ENCODE measurements around the gene CHMP5.
A peak's percentile ranks its signal among the peaks of the same experiment; 100 is the strongest.

The CHMP5 gene

GRCh38 chr9:33290247-33291030, 25.6 kb downstream of the CHMP5 start, which contains the start of gene NFX1:
Gene NFX1 (plus strand): TSS chr9:33290516. CDS start chr9:33290573, 57 bp downstream.
- Histone ChIP-seq H3K79me1 (replicated peaks; ENCODE audit: low read length, poor library complexity, severe bottlenecking) (peaks cover 14% of the 10 kb centered on the region), H3K9me3 (ENCODE audit: control insufficient read depth, low read length) (no peaks in the 10 kb centered on the region), H3K4me3 (ENCODE audit: insufficient read depth in 1 of 2, low read depth in 1 of 2, low read length in 2 of 2) (peak within 1 kb of the TSS; percentile 87 to 97), H2BK12ac (ENCODE audit: low read length in 2 of 2) (peak within 1 kb of the TSS; percentile 79 to 87), H3K18ac (ENCODE audit: low read depth in 1 of 2, low read length in 2 of 2) (peak within 1 kb of the TSS; percentile 93 to 99), H3K4me2 (ENCODE audit: low read length, poor library complexity, severe bottlenecking) (peak within 1 kb of the TSS; percentile 89), H2BK120ac (ENCODE audit: low read depth, low read length) (peak within 1 kb of the TSS; percentile 75), H2AFZ (ENCODE audit: low read depth, low read length) (peak within 1 kb of the TSS; percentile 75), H3K23ac (ENCODE audit: low read length in 2 of 2) (peak within 1 kb of the TSS; percentile 86 to 94), H3K4me1 (ENCODE audit: control insufficient read depth, insufficient read depth, low read depth, low read length) (peaks cover 9% of the 10 kb centered on the region), H3K27ac (ENCODE audit: low read length, poor library complexity, severe bottlenecking) (peak within 1 kb of the TSS; percentile 97), H2BK15ac (ENCODE audit: low read depth, poor library complexity, severe bottlenecking) (peak within 1 kb of the TSS; percentile 40), H3K36me3 (ENCODE audit: control insufficient read depth in 1 of 2, insufficient read depth in 2 of 2, low read depth in 1 of 2, low read length in 2 of 2) (peaks cover 10 to 44% of the 10 kb centered on the region in 2 experiments), H2BK5ac (ENCODE audit: low read depth, low read length, poor library complexity, severe bottlenecking) (peak within 1 kb of the TSS; percentile 83), H2AK5ac (ENCODE audit: low read length, severe bottlenecking) (peak within 1 kb of the TSS; percentile 77), H3K27me3 (ENCODE audit: control insufficient read depth in 1 of 2, insufficient read depth in 1 of 2, low read length in 2 of 2) (no peaks in the 10 kb centered on the region), H4K8ac (ENCODE audit: low read length) (peak within 1 kb of the TSS; percentile 99), H3K4ac (ENCODE audit: low read depth in 1 of 2, low read length in 2 of 2) (peak within 1 kb of the TSS; percentile 94 to 98), H3K9ac (ENCODE audit: low read length) (peak within 1 kb of the TSS; percentile 100), H4K91ac (ENCODE audit: low read length) (peak within 1 kb of the TSS; percentile 87), H3K14ac (ENCODE audit: low read length in 2 of 2) (peak within 1 kb of the TSS in 1 of 2 experiments; percentile 98)
- peak; percentile 99 for DNase-seq
- under 1% methylated on average over 62 of the region's 63 CpGs for WGBS

GRCh38 chr9:33291031-33291397, 26.2 kb downstream of the CHMP5 start:
- Histone ChIP-seq H3K23ac (ENCODE audit: low read length in 2 of 2) (peak overlapping the region in 1 of 2 experiments; percentile 86), H3K4ac (ENCODE audit: low read depth in 1 of 2, low read length in 2 of 2) (peak overlapping the region; percentile 94 to 98), H2BK120ac (ENCODE audit: low read depth, low read length) (no peak overlapping the region), H4K8ac (ENCODE audit: low read length) (peak overlapping the region; percentile 99), H2BK12ac (ENCODE audit: low read length in 2 of 2) (peak overlapping the region in 1 of 2 experiments; percentile 79), H3K4me1 (ENCODE audit: control insufficient read depth, insufficient read depth, low read depth, low read length) (peaks cover 9% of the 10 kb centered on the region), H3K14ac (ENCODE audit: low read length in 2 of 2) (peak overlapping the region in 1 of 2 experiments; percentile 98), H3K9me3 (ENCODE audit: control insufficient read depth, low read length) (no peaks in the 10 kb centered on the region), H2AFZ (ENCODE audit: low read depth, low read length) (peak overlapping the region; percentile 75), H3K18ac (ENCODE audit: low read depth in 1 of 2, low read length in 2 of 2) (peak overlapping the region; percentile 93 to 99), H3K4me3 (ENCODE audit: insufficient read depth in 1 of 2, low read depth in 1 of 2, low read length in 2 of 2) (peak overlapping the region; percentile 87 to 97), H3K79me1 (replicated peaks; ENCODE audit: low read length, poor library complexity, severe bottlenecking) (peaks cover 14% of the 10 kb centered on the region), H2BK15ac (ENCODE audit: low read depth, poor library complexity, severe bottlenecking) (peak overlapping the region; percentile 26), H2BK5ac (ENCODE audit: low read depth, low read length, poor library complexity, severe bottlenecking) (no peak overlapping the region), H3K9ac (ENCODE audit: low read length) (peak overlapping the region; percentile 100), H3K27me3 (ENCODE audit: control insufficient read depth in 1 of 2, insufficient read depth in 1 of 2, low read length in 2 of 2) (no peaks in the 10 kb centered on the region), H3K27ac (ENCODE audit: low read length, poor library complexity, severe bottlenecking) (peak overlapping the region; percentile 97), H2AK5ac (ENCODE audit: low read length, severe bottlenecking) (peak overlapping the region; percentile 77), H4K91ac (ENCODE audit: low read length) (peak overlapping the region; percentile 87), H3K36me3 (ENCODE audit: control insufficient read depth in 1 of 2, insufficient read depth in 2 of 2, low read depth in 1 of 2, low read length in 2 of 2) (peaks cover 14 to 46% of the 10 kb centered on the region in 2 experiments), H3K4me2 (ENCODE audit: low read length, poor library complexity, severe bottlenecking) (peak overlapping the region; percentile 89)
- DNase-seq = no peak
- 4% methylated on average over 4 of the region's 7 CpGs for WGBS

GRCh38 chr9:33291901-33292300, 27.1 kb downstream of the CHMP5 start:
- H2AFZ ChIP-seq (ENCODE audit: low read depth, low read length) = no peak overlapping the region
- H3K4ac ChIP-seq (ENCODE audit: low read depth in 1 of 2, low read length in 2 of 2) = no peak overlapping the region
- no peaks in the 10 kb centered on the region for H3K27me3 ChIP-seq (ENCODE audit: control insufficient read depth in 1 of 2, insufficient read depth in 1 of 2, low read length in 2 of 2)
- H4K8ac ChIP-seq (ENCODE audit: low read length) = no peak overlapping the region
- no peaks in the 10 kb centered on the region for H3K9me3 ChIP-seq (ENCODE audit: control insufficient read depth, low read length)
- peak overlapping the region in 1 of 2 experiments; percentile 39 for H3K4me3 ChIP-seq (ENCODE audit: insufficient read depth in 1 of 2, low read depth in 1 of 2, low read length in 2 of 2)
- H4K91ac ChIP-seq (ENCODE audit: low read length) = no peak overlapping the region
- H3K23ac ChIP-seq (ENCODE audit: low read length in 2 of 2) = no peak overlapping the region
- H3K79me1 ChIP-seq (replicated peaks; ENCODE audit: low read length, poor library complexity, severe bottlenecking) = peaks cover 14% of the 10 kb centered on the region
- peaks cover 9% of the 10 kb centered on the region for H3K4me1 ChIP-seq (ENCODE audit: control insufficient read depth, insufficient read depth, low read depth, low read length)
- no peak overlapping the region for H3K27ac ChIP-seq (ENCODE audit: low read length, poor library complexity, severe bottlenecking)
- H3K9ac ChIP-seq (ENCODE audit: low read length) = peak overlapping the region; percentile 22
- H2AK5ac ChIP-seq (ENCODE audit: low read length, severe bottlenecking) = no peak overlapping the region
- H2BK120ac ChIP-seq (ENCODE audit: low read depth, low read length) = no peak overlapping the region
- H3K4me2 ChIP-seq (ENCODE audit: low read length, poor library complexity, severe bottlenecking) = no peak overlapping the region
- peaks cover 14 to 52% of the 10 kb centered on the region in 2 experiments for H3K36me3 ChIP-seq (ENCODE audit: control insufficient read depth in 1 of 2, insufficient read depth in 2 of 2, low read depth in 1 of 2, low read length in 2 of 2)
- no peak for DNase-seq
- H3K14ac ChIP-seq (ENCODE audit: low read length in 2 of 2) = no peak overlapping the region
- H2BK5ac ChIP-seq (ENCODE audit: low read depth, low read length, poor library complexity, severe bottlenecking) = no peak overlapping the region
- H3K18ac ChIP-seq (ENCODE audit: low read depth in 1 of 2, low read length in 2 of 2) = no peak overlapping the region
- no peak overlapping the region for H2BK15ac ChIP-seq (ENCODE audit: low read depth, poor library complexity, severe bottlenecking)
- WGBS = 86% methylated on average over 5 of the region's 5 CpGs
- H2BK12ac ChIP-seq (ENCODE audit: low read length in 2 of 2) = no peak overlapping the region

- Histone ChIP-seq H3K27ac (ENCODE audit: low read length, poor library complexity, severe bottlenecking) (no peak overlapping the region), H2BK120ac (ENCODE audit: low read depth, low read length) (no peak overlapping the region), H3K23ac (ENCODE audit: low read length in 2 of 2) (no peak overlapping the region), H2AFZ (ENCODE audit: low read depth, low read length) (no peak overlapping the region), H2BK5ac (ENCODE audit: low read depth, low read length, poor library complexity, severe bottlenecking) (no peak overlapping the region), H4K8ac (ENCODE audit: low read length) (no peak overlapping the region), H3K9me3 (ENCODE audit: control insufficient read depth, low read length) (no peaks in the 10 kb centered on the region), H3K4me1 (ENCODE audit: control insufficient read depth, insufficient read depth, low read depth, low read length) (peaks cover 11% of the 10 kb centered on the region), H3K4ac (ENCODE audit: low read depth in 1 of 2, low read length in 2 of 2) (no peak overlapping the region), H3K4me3 (ENCODE audit: insufficient read depth in 1 of 2, low read depth in 1 of 2, low read length in 2 of 2) (no peak overlapping the region), H4K91ac (ENCODE audit: low read length) (no peak overlapping the region), H3K27me3 (ENCODE audit: control insufficient read depth in 1 of 2, insufficient read depth in 1 of 2, low read length in 2 of 2) (no peaks in the 10 kb centered on the region), H3K36me3 (ENCODE audit: control insufficient read depth in 1 of 2, insufficient read depth in 2 of 2, low read depth in 1 of 2, low read length in 2 of 2) (peaks cover 11 to 71% of the 10 kb centered on the region in 2 experiments), H2BK12ac (ENCODE audit: low read length in 2 of 2) (no peak overlapping the region), H3K18ac (ENCODE audit: low read depth in 1 of 2, low read length in 2 of 2) (no peak overlapping the region), H3K4me2 (ENCODE audit: low read length, poor library complexity, severe bottlenecking) (no peak overlapping the region), H3K14ac (ENCODE audit: low read length in 2 of 2) (no peak overlapping the region), H2AK5ac (ENCODE audit: low read length, severe bottlenecking) (no peak overlapping the region), H3K9ac (ENCODE audit: low read length) (no peak overlapping the region), H3K79me1 (replicated peaks; ENCODE audit: low read length, poor library complexity, severe bottlenecking) (peaks cover 16% of the 10 kb centered on the region), H2BK15ac (ENCODE audit: low read depth, poor library complexity, severe bottlenecking) (no peak overlapping the region)
- no peak for DNase-seq
- 100% methylated on average over 2 of the region's 2 CpGs for WGBS
These were observed 28.9 kb downstream of the CHMP5 start for GRCh38 chr9:33293782-33294181.

Measured in mesenchymal stem cell (in vitro differentiated cells and primary cell).